Activated CD4-positive, alpha-beta T cell treated with anti-CD3 and anti-CD28 coated beads, Interleukin-2, amount 50 U/mL, for 4 hours (primary cell): ENCODE data around the gene GADD45A.
"Not testable (repeated sequence)": the region's sequence is repeated elsewhere in the genome, so short reads cannot be mapped to it uniquely, and the experiment has no call there.

Source experiments
- DNase-seq, 2 experiments: peaks; one replicate each; pipeline ENCODE4 v3.0.0-alpha.2; 2020

The GADD45A gene, protein sequence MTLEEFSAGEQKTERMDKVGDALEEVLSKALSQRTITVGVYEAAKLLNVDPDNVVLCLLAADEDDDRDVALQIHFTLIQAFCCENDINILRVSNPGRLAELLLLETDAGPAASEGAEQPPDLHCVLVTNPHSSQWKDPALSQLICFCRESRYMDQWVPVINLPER

DNA sequence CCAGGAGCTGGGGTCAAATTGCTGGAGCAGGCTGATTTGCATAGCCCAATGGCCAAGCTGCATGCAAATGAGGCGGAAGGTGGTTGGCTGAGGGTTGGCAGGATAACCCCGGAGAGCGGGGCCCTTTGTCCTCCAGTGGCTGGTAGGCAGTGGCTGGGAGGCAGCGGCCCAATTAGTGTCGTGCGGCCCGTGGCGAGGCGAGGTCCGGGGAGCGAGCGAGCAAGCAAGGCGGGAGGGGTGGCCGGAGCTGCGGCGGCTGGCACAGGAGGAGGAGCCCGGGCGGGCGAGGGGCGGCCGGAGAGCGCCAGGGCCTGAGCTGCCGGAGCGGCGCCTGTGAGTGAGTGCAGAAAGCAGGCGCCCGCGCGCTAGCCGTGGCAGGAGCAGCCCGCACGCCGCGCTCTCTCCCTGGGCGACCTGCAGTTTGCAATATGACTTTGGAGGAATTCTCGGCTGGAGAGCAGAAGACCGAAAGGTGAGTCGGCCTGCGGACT, at the start of gene GADD45A:
TSS of gene GADD45A (plus strand) at position 135 of the 491 bp plus-strand sequence. CDS start at position 429, 294 bp downstream.
- peak; percentile 87 to 89 for DNase-seq

GRCh38 chr1:67636146-67636545, 48.9 kb upstream of the GADD45A start:
- DNase-seq: no peak

DNA sequence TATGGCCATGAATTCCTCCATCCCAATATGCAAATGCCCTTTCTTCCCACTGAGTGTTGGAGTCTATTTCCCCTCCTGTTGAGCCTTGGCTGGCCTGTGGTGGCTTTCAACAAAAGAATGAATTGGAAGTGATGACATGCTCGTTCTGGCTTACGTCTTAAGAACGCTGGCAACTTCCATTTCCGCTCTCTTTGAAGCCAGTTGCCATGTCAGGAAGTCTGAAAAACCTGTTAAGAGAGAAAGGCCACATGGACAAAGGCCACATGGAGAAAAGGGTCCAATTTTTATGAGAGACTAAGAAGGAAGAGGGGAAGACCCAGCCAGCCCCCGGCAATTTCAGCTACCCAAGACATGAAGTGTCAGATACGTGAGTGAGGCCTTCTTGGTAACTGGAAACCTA, 45.6 kb upstream of the GADD45A start:
- DNase-seq: no peak

- DNase-seq: no peak
Measured at GRCh38 chr1:67642629-67643028, 42.4 kb upstream of the GADD45A start.

DNA sequence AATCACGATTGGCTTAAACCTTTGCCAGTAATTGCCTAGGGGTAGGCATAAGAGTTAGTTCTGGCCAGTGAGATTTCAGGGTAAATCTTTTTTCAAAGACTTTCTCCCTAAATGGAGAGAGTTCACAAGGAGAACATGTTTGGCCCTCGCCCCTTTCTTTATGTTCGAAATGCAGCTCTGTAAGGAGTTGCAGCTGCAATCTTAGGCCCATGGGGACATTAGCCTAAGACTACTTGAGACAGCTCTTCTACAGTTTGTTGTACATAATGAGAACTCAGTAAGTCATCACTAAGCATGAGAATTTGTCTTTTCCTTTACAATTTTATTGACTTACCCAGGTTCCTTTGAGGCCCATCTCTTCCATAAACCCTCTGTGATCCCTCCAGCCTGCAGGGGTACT, 40.4 kb upstream of the GADD45A start:
- no peak for DNase-seq

DNA sequence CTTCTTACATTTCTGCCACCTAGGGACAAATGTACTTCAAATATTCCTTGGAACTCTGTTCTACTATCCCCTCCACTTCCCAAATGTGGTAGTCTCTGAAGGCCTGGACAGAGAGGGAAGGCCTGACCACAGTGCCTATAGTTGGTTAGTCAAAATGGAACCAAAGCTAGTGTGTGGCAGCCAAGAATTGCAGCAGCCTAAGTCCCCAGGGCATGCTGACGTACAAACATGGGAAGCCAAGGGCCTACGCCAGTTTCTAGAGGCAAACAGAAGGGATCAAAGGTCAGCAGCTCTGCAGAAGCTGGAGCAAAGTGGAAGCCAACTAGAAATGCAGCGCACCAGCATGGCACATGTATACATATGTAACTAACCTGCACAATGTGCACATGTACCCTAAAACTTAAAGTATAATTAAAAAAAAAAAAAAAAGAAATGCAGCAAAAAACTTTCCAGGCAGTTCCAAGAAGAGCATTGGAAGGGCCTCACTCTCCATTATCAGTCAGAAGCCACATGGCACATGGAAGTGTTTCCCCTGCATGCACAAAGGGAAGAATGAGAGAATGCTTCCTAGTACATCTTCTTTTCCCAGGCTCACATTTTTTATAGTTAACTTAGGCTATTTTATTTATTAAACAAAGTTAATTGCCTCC, 39.4 kb upstream of the GADD45A start:
- no peak for DNase-seq

DNA sequence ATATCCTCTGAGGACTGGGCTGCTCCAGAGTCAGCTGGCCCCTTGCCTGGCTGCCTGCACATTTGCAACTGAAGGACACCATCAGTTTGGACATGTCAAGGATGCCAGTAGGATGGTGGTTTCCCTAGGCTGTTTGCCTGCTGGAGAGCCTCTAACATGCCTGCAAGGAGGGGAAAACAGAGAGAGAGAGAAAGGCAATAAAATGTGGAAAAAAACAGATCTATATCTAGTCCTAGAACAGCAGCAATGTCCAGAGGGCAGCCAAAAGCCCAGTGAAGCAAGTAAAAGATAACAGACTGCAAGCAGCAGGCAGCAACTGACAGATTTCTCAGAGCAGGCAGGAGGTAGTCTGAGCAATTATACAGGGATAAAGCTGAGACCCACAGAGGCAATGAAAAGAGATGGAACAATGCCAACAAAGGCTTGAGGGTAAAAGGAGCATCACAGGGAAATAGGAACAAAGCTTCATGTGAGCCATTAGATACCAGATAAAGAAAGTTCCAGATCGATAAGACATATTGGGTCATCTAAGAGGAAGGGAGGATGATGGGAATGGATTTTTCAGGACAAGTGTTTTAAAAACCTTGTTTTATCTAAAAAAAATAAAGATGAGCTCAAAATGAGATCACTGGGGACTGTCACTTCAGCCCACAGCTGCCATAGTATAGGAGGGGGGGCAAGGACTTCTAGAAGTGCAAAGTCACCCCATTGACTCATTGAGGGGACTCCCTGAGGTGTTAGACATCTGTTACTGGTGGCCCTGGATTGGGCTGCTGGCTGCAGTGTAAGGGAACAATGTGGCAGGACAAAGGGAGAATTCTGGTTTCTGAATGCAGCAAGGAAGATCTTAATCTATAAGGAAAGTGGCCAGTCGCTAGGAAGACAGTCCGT, 38.6 kb upstream of the GADD45A start:
- no peak for DNase-seq

- no peak for DNase-seq
Measured at GRCh38 chr1:67647036-67647798, 37.8 kb upstream of the GADD45A start.

DNA sequence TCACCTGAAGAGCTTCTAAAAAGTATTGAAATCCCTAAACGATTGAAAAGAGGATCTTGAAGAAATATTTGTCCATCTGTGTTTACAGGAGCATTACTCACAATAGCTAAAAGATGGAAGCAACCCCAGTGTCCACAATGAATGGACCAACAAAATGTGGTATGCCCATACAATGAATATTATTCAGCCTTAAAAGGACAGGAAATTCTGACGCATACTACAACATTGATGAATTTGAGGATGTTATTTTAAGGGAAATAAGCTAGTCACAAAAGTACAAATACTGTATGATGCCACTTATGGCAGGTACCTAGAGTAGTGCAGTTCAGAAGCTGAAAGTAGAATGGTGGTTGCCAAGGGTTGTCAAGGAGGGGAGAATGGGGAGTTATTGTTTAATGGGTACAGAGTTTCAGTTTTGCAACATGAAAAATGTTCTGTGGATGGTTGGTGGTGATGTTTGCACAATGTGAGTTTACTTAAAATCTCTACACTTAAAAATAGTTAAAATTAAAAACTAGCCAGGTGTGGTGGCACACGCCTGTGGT, 37.1 kb upstream of the GADD45A start:
- no peak for DNase-seq

GRCh38 chr1:67648582-67649326, 36.2 kb upstream of the GADD45A start:
- DNase-seq: no peak

DNA sequence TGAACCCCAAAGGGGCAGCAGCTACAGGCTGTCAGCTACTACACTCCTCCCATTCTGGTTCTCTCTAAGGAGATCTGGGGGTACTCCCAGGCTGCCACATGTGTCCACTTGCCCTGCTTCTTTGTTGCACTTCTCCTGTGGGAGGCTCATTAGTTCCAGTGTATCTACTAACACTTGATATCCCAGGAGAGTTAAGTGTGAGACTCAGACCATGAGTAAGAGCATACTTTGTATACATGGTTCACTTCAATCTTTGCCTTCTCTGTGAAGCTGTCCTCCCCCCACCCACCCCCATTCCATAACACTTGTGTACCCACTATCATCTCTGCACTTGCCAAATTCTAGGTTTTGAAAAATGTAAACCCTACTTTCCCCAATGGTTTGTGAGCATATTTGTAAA, 34.9 kb upstream of the GADD45A start:
- no peak for DNase-seq

GRCh38 chr1:67651031-67651430, 34.0 kb upstream of the GADD45A start:
- no peak for DNase-seq

DNA sequence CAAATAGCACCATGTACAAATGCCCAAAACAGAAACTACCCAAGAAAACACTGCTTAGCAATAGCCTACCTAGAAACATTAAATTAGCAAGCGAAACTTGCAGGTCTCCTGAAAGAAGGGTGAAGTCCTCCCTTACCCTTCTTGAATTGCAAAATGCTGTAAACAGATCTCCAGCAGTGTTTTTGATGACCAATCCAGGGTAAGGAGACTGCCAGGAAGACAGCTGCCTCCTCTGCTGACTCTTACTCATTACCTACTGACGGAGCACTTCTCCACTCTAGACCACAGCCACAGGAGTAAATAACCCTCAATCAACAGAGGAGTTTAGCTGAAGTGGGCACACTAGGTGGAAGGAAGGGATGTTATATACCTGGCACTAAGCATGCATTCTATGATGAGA, 32.2 kb upstream of the GADD45A start:
- DNase-seq: no peak

GRCh38 chr1:67653304-67653703, 31.7 kb upstream of the GADD45A start:
- DNase-seq: no peak

GRCh38 chr1:67655581-67655980, 29.4 kb upstream of the GADD45A start:
- DNase-seq: no peak

GRCh38 chr1:67657152-67657551, 27.8 kb upstream of the GADD45A start:
- DNase-seq: not testable (repeated sequence)

DNA sequence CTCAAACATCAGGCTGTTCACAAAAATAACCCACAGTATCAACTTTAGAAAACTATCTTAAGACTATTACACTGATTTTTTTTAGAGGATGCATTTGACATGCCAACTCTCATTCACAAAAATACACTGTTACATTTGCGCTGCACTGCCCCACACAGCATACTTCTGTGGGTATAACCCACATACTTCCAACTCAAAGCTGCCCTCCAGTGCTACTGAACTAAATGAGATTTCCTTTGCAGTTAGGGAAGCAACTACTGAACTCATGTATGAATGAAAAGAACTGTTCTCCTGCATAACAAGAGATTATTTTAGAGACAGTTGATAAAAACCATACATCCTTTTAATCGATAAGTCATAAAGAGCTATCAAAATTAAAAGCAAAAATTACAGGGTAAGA, 25.8 kb upstream of the GADD45A start:
- DNase-seq: no peak

GRCh38 chr1:67662884-67663283, 22.1 kb upstream of the GADD45A start:
- DNase-seq: no peak

DNA sequence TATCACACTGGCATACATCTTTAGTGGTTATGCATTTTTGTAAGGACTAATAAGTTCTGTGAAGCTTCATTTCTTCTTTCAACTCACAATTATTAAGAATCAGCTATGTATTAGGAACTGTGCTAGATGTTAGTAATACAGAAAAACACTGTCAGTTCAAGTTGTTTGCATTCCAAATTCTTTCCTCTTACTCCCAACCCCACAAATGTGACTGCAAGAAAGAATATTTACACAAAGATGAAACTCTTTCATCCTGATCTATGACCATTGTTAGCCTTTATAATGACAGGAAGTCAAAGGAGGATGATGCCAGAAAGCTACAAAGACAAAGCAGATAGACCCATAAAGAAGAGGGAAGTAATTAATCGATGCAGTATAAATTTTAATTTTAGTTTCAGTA, 21.0 kb upstream of the GADD45A start:
- no peak for DNase-seq

- not testable (repeated sequence) for DNase-seq
Measured at GRCh38 chr1:67665307-67665706, 19.7 kb upstream of the GADD45A start.

- no peak for DNase-seq
Measured at GRCh38 chr1:67666636-67667035, 18.4 kb upstream of the GADD45A start.

- DNase-seq: no peak
Measured at GRCh38 chr1:67668660-67669059, 16.3 kb upstream of the GADD45A start.
